ENCODE measurements around the gene COL15A1. TPM values are rescaled to one million over a fixed set of nuclear protein-coding genes. Genes with fewer than 3 reads are reported as not detected.
"Not testable (repeated sequence)": the region's sequence is repeated elsewhere in the genome, so short reads cannot be mapped to it uniquely, and the experiment has no call there.

The COL15A1 gene
- total and polyA plus RNA-seq, 4 donors, result 6.3 to 126 (median 36.4) TPM

DNA sequence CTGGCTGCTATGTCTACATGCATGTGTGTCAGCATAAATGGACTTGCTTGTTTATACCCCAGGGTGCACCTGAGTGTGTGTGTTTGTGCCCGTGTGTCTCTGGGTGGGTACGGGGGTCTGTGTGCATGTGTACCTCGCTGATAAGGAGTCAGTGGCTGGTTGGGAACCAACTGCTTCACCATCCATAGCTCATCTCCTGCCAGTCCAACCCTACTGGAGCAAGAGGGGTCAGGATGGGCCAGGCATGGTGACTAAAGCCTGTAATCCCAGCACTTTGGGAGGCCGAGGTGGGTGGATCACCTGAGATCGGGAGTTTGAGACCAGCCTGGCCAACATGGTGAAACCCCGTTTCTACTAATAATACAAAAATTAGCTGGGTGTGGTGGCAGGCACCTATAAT lies 32.0 kb upstream of the COL15A1 start:
- H3K4me3 ChIP-seq (ENCODE audit: low read length in 2 of 2); intact Hi-C loops (cut with DNase I); H3K4me1 ChIP-seq (ENCODE audit: control insufficient read depth in 1 of 2, insufficient read depth in 2 of 2, low read length in 2 of 2); H3K27me3 ChIP-seq (ENCODE audit: control insufficient read depth in 1 of 2, insufficient read depth in 2 of 2, low read length in 1 of 2); H3K9me3 ChIP-seq (ENCODE audit: control insufficient read depth, low read length); H3K36me3 ChIP-seq (ENCODE audit: control insufficient read depth in 1 of 2, insufficient read depth in 2 of 2, low read length in 1 of 2); ATAC-seq (ENCODE audit: low FRiP score); H3K27ac ChIP-seq (ENCODE audit: low read depth in 1 of 2, low read length in 2 of 2); DNase-seq: not testable (repeated sequence)
- 93 to 95% methylated on average over 6 of the region's 6 CpGs for WGBS, 2 donors

DNA sequence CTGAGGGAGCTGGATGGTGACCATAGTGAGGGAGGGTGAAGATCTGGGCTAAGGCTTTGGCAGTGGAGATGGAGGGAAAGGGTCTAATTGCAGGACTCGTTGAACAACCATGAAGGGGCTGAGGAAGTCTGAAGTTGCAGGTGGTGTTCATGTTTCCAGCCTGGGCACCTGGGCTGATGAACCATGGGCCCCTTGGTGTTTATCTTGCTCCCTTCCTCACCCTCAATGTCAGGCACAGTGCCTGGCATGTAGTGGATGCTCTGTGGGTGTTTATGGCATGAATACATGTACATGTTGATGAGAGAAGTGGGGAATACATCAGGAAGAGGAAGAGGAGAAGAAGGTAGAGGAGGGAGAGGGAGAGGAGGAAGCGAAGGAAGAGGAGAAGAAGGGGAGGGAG lies 31.3 kb upstream of the COL15A1 start:
- whole genome bisulfite sequencing, 2 donors, result 88 to 90% methylated on average over 2 of the region's 2 CpGs
- Histone ChIP-seq H3K4me1 (ENCODE audit: control insufficient read depth in 1 of 2, insufficient read depth in 2 of 2, low read length in 2 of 2) (no peaks in the 10 kb centered on the region), H3K27ac (ENCODE audit: low read depth in 1 of 2, low read length in 2 of 2) (no peak overlapping the region), H3K4me3 (ENCODE audit: low read length in 2 of 2) (no peak overlapping the region), H3K36me3 (ENCODE audit: control insufficient read depth in 1 of 2, insufficient read depth in 2 of 2, low read length in 1 of 2) (no peaks in the 10 kb centered on the region), H3K27me3 (ENCODE audit: control insufficient read depth in 1 of 2, insufficient read depth in 2 of 2, low read length in 1 of 2) (no peaks in the 10 kb centered on the region), H3K9me3 (ENCODE audit: control insufficient read depth, low read length) (no peaks in the 10 kb centered on the region)
- DNase-seq, result no peak
- intact Hi-C loops (cut with DNase I), result no loop called here
- ATAC-seq (ENCODE audit: low FRiP score), result no peak

DNA sequence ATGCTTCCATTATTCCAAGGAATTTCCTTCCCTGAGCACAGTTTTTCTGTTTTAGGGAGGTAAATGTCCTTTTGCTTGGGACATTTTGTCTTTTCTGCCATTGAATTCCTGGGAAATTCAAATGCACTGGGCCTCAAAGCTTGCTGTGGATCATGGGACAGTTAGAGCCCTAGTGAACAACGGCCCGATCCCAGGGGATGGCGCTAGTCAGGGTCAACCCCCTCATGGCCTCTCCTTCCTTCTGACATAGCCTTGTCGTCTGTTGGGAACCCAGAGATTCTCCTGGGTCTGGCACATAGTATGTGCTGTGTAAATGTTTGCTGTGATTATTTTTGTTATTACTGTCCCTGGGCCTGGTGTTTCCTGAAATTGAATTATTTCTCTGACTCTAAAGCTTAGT lies 30.7 kb upstream of the COL15A1 start:
- intact Hi-C loops (cut with DNase I), result no loop called here
- WGBS, 2 donors, result 63 to 70% methylated on average over 4 of the region's 4 CpGs

DNA sequence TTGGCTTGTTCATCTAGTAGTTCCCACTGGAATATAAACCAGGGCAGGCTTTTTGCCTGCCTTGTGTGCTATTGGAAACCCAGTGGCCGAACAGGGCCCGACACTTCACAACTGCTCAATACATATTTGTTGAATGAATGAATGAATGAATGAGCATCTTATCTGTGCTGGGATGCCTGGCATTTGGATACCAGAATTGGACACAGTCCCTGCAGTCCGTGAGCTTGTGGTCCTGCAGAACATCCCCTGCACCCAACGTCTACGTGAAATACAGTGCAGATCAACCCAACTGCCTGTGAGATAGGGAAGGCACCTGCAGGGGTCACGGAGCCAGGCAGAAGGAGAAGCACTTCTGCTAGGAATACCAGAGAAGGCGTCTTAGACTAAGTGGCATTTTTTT lies 30.0 kb upstream of the COL15A1 start:
- WGBS, 2 donors, result 96 to 97% methylated on average over 7 of the region's 7 CpGs
- no peaks in the 10 kb centered on the region for H3K36me3 ChIP-seq (ENCODE audit: control insufficient read depth in 1 of 2, insufficient read depth in 2 of 2, low read length in 1 of 2)
- no peak overlapping the region for H3K27ac ChIP-seq (ENCODE audit: low read depth in 1 of 2, low read length in 2 of 2)
- H3K27me3 ChIP-seq (ENCODE audit: control insufficient read depth in 1 of 2, insufficient read depth in 2 of 2, low read length in 1 of 2), result no peaks in the 10 kb centered on the region
- ATAC-seq (ENCODE audit: low FRiP score) (no peak), DNase-seq (no peak)
- H3K4me1 ChIP-seq (ENCODE audit: control insufficient read depth in 1 of 2, insufficient read depth in 2 of 2, low read length in 2 of 2), result no peaks in the 10 kb centered on the region
- H3K9me3 ChIP-seq (ENCODE audit: control insufficient read depth, low read length), result no peaks in the 10 kb centered on the region
- intact Hi-C loops (cut with DNase I), result no loop called here
- H3K4me3 ChIP-seq (ENCODE audit: low read length in 2 of 2), result no peak overlapping the region

More for the DNA sequence above, 30.7 kb upstream of the COL15A1 start:
- ATAC-seq (ENCODE audit: low FRiP score) (no peak), DNase-seq (no peak)
- Histone ChIP-seq H3K27me3 (ENCODE audit: control insufficient read depth in 1 of 2, insufficient read depth in 2 of 2, low read length in 1 of 2) (no peaks in the 10 kb centered on the region), H3K4me1 (ENCODE audit: control insufficient read depth in 1 of 2, insufficient read depth in 2 of 2, low read length in 2 of 2) (no peaks in the 10 kb centered on the region), H3K36me3 (ENCODE audit: control insufficient read depth in 1 of 2, insufficient read depth in 2 of 2, low read length in 1 of 2) (no peaks in the 10 kb centered on the region), H3K9me3 (ENCODE audit: control insufficient read depth, low read length) (no peaks in the 10 kb centered on the region), H3K4me3 (ENCODE audit: low read length in 2 of 2) (no peak overlapping the region), H3K27ac (ENCODE audit: low read depth in 1 of 2, low read length in 2 of 2) (no peak overlapping the region)

DNA sequence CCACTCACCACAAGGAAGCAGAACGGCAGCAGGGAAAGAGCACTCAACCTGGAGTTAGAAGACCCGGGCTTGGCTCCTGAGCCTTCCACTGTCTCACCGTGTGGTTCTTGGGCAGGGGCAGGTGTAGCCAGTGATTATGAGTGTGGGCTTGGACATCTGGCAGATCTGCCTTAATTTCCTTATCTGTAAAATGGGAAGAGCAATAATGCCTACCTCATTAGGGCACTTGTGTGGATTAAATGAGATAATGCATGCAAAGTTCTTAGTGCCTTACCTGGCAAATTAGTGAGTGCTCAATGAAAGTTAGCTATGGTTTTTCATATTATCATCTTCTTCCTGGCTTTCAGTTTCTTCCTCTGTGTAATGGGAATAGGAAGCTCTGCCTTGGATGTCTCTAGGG lies 28.1 kb upstream of the COL15A1 start:
- Histone ChIP-seq H3K36me3 (ENCODE audit: control insufficient read depth in 1 of 2, insufficient read depth in 2 of 2, low read length in 1 of 2) (no peaks in the 10 kb centered on the region), H3K27ac (ENCODE audit: low read depth in 1 of 2, low read length in 2 of 2) (no peak overlapping the region), H3K27me3 (ENCODE audit: control insufficient read depth in 1 of 2, insufficient read depth in 2 of 2, low read length in 1 of 2) (no peaks in the 10 kb centered on the region), H3K9me3 (ENCODE audit: control insufficient read depth, low read length) (no peaks in the 10 kb centered on the region), H3K4me1 (ENCODE audit: control insufficient read depth in 1 of 2, insufficient read depth in 2 of 2, low read length in 2 of 2) (no peaks in the 10 kb centered on the region), H3K4me3 (ENCODE audit: low read length in 2 of 2) (no peak overlapping the region)
- 98% methylated on average over 3 of the region's 3 CpGs for WGBS, 2 donors
- DNase-seq, result no peak
- no peak for ATAC-seq (ENCODE audit: low FRiP score)
- intact Hi-C loops (cut with DNase I), result no loop called here

DNA sequence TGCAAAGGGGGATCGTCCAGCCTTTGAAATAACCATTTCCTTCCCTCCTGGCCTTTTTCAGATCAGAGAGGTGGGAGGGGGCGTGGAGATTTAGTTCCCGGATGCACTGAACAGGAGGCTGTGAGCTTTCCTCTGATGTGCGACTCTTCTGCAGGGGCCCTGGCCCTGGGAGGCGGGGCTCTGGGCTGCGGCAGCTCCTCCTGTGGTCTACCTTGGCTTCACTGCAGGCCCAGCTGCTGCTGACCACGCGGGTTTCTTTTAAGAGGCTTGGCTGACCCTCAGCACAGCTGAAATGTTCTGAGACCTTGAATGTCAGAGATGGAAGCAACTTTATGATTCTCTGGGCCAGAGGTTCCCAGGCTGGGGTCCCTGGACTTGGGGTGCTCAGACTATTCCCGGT lies 27.0 kb upstream of the COL15A1 start:
- H3K27ac ChIP-seq (ENCODE audit: low read depth in 1 of 2, low read length in 2 of 2), result no peak overlapping the region
- DNase-seq (peak in 1 of 2 donors; percentile 56), ATAC-seq (ENCODE audit: low FRiP score) (peak; percentile 14)
- H3K27me3 ChIP-seq (ENCODE audit: control insufficient read depth in 1 of 2, insufficient read depth in 2 of 2, low read length in 1 of 2), result no peaks in the 10 kb centered on the region
- H3K4me3 ChIP-seq (ENCODE audit: low read length in 2 of 2), result no peak overlapping the region
- intact Hi-C loops (cut with DNase I), result no loop called here
- no peaks in the 10 kb centered on the region for H3K4me1 ChIP-seq (ENCODE audit: control insufficient read depth in 1 of 2, insufficient read depth in 2 of 2, low read length in 2 of 2)
- no peaks in the 10 kb centered on the region for H3K9me3 ChIP-seq (ENCODE audit: control insufficient read depth, low read length)
- 77 to 82% methylated on average over 9 of the region's 9 CpGs for WGBS, 2 donors
- no peaks in the 10 kb centered on the region for H3K36me3 ChIP-seq (ENCODE audit: control insufficient read depth in 1 of 2, insufficient read depth in 2 of 2, low read length in 1 of 2)

DNA sequence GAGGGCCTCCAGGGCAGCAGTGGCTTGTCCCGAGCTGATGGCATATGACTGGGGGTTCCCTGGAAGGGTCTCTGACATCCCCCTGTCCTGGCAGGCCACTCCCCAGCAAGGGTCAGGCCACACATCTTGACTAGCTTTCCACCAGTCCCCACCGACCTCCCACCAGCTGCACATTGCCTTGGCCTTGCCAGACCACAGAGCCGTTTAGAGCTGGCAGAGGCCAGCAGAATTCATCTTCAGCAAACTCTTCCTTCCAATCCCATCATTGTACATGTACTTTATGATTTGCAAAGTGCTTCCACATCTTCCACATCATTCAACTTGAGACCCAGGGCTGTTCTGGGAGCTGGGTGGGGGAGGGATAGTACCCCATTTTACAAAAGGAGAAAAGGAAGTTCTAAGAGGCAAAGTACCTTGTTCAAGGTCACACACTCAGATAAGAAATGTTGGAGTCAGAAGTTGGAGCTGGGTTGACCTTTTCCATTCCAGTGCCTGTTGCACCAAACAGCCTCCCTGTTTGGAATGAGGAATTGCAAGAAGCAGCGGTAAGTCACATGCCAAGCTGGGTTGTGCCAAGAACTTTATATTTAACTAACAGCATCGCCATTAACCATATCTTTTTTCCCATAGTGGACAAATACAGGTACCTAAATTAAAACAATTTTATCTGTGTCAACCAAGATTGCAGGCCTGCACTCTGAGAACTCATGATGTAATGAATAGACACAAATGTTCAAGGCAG lies 25.8 kb upstream of the COL15A1 start:
- intact Hi-C loops (cut with DNase I), result no loop called here
- Histone ChIP-seq H3K36me3 (ENCODE audit: control insufficient read depth in 1 of 2, insufficient read depth in 2 of 2, low read length in 1 of 2) (no peaks in the 10 kb centered on the region), H3K4me3 (ENCODE audit: low read length in 2 of 2) (no peak overlapping the region), H3K9me3 (ENCODE audit: control insufficient read depth, low read length) (no peaks in the 10 kb centered on the region), H3K27ac (ENCODE audit: low read depth in 1 of 2, low read length in 2 of 2) (no peak overlapping the region), H3K27me3 (ENCODE audit: control insufficient read depth in 1 of 2, insufficient read depth in 2 of 2, low read length in 1 of 2) (no peaks in the 10 kb centered on the region), H3K4me1 (ENCODE audit: control insufficient read depth in 1 of 2, insufficient read depth in 2 of 2, low read length in 2 of 2) (no peaks in the 10 kb centered on the region)
- ATAC-seq (ENCODE audit: low FRiP score), result no peak
- WGBS, 2 donors, result 57 to 60% methylated on average over 5 of the region's 5 CpGs
- DNase-seq, result no peak

DNA sequence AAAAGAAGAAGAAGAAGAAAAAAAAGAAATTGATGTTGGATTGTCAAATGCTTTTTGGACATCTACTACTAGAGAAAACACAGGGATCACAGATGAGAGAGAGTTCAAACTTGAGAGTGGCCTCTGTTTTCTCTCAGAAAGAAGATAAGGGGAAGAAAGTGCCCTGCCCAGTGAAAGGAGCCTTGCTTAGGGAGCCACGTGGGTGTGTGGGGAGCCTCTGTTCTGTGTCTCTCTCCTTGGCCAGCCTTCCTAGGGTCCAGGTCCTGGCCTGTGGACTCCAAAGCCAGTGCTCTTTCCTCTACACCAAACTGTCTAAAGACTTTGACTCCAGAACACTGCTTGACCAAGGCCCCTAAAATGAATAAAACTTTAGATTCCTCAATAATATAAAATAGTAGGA lies 22.0 kb upstream of the COL15A1 start:
- ATAC-seq (ENCODE audit: low FRiP score), result no peak
- H3K27ac ChIP-seq (ENCODE audit: low read depth in 1 of 2, low read length in 2 of 2), result no peak overlapping the region
- no peaks in the 10 kb centered on the region for H3K27me3 ChIP-seq (ENCODE audit: control insufficient read depth in 1 of 2, insufficient read depth in 2 of 2, low read length in 1 of 2)
- no peaks in the 10 kb centered on the region for H3K9me3 ChIP-seq (ENCODE audit: control insufficient read depth, low read length)
- H3K4me3 ChIP-seq (ENCODE audit: low read length in 2 of 2), result no peak overlapping the region
- H3K36me3 ChIP-seq (ENCODE audit: control insufficient read depth in 1 of 2, insufficient read depth in 2 of 2, low read length in 1 of 2), result no peaks in the 10 kb centered on the region
- no peak for DNase-seq
- H3K4me1 ChIP-seq (ENCODE audit: control insufficient read depth in 1 of 2, insufficient read depth in 2 of 2, low read length in 2 of 2), result no peaks in the 10 kb centered on the region
- intact Hi-C loops (cut with DNase I), result no loop called here
- 63 to 94% methylated on average over 1 of the region's 1 CpG for WGBS, 2 donors

DNA sequence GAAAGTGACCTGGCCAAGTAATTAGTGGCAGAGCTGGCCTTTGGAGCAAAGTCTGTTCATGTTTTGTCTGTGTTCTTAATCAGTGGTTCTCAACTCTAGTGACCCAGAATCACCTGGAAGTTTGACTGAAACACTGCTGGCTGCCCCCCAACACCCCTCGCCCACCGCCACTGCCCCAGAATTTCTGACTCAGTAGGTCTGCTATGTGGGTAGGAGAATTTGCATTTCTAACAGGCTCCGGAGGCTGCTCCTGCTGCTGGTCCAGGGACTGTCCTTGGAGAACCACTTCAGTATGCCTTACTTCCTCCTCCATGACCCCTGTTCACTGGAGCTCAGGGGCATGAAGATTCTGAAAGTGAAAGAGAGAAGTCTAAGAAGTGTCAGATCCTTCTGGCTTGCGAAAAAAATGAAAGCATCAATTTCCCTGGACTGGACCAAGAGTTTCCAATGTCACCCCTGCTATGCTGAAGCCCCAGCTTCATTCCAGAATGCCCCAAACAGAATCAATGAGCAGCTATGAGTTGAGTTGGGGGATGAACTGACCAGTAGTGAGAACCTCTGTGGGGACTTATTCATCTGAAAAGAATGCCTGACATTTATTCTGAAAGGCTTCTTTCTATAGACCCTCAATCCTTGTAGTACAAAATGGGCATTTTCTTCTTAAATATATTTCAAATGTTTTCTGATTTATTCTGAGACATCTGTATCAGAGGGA lies 20.8 kb upstream of the COL15A1 start:
- Histone ChIP-seq H3K4me1 (ENCODE audit: control insufficient read depth in 1 of 2, insufficient read depth in 2 of 2, low read length in 2 of 2) (no peaks in the 10 kb centered on the region), H3K36me3 (ENCODE audit: control insufficient read depth in 1 of 2, insufficient read depth in 2 of 2, low read length in 1 of 2) (no peaks in the 10 kb centered on the region), H3K9me3 (ENCODE audit: control insufficient read depth, low read length) (no peaks in the 10 kb centered on the region), H3K27ac (ENCODE audit: low read depth in 1 of 2, low read length in 2 of 2) (no peak overlapping the region), H3K27me3 (ENCODE audit: control insufficient read depth in 1 of 2, insufficient read depth in 2 of 2, low read length in 1 of 2) (no peaks in the 10 kb centered on the region), H3K4me3 (ENCODE audit: low read length in 2 of 2) (no peak overlapping the region)
- DNase-seq, result no peak
- ATAC-seq (ENCODE audit: low FRiP score), result no peak
- 72 to 79% methylated on average over 4 of the region's 4 CpGs for WGBS, 2 donors
- intact Hi-C loops (cut with DNase I), result no loop called here
